HG02763 (cell line): Measurements from ENCODE around the gene SLC7A9.
"Not testable (repeated sequence)": the region's sequence is repeated elsewhere in the genome, so short reads cannot be mapped to it uniquely, and the experiment has no call there.

Experiments
- ATAC-seq: cut with Tn5 transposase; IDR thresholded peaks from one replicate; pipeline ENCODE4 v1.9.1; 2021; ENCODE audit warnings: mild to moderate bottlenecking, moderate library complexity; ENCODE audit not compliant: unreplicated experiment

The SLC7A9 gene

DNA sequence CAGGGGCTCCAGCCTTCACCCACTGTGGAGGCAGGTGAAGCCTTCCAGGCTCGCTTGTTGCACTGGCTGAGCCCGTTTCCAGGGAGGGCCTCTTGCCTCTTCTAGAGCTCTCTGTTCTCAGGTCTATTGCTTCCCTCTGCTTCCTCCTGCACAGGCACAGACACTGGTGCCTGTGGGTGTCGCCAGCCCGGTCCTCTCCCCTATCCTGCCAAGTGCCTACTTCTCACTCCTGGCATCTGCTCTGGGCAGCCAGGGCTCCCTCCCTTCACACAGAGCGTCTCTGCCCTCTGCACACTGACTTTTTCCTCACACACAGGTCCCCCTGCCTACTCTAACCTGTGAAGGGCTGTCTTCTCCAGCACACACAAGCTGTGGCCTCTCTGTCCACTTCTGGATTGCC, 60.3 kb downstream of the SLC7A9 start:
- no peak for ATAC-seq

GRCh38 chr19:32808236-32808635, 61.3 kb downstream of the SLC7A9 start:
- no peak for ATAC-seq

DNA sequence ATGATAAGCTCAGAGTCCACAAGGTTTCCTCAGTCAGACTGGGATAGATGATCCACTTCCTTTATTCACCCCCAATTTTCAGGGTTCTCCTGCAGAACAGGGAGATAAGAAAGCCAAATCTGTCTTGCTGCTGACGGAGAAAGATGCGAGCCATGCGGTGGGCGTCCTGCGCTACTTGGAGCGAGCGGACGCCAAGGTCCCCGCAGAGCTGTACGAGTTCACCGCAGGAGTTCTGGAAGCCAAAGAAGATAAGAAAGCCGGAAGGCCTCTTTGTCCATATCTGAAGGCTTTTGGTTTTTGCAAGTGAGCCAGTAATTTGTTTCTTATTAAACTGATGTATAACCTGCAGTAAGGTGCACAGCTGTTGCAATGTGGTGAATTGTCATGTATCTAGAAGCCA, 66.7 kb downstream of the SLC7A9 start:
- ATAC-seq = no peak

DNA sequence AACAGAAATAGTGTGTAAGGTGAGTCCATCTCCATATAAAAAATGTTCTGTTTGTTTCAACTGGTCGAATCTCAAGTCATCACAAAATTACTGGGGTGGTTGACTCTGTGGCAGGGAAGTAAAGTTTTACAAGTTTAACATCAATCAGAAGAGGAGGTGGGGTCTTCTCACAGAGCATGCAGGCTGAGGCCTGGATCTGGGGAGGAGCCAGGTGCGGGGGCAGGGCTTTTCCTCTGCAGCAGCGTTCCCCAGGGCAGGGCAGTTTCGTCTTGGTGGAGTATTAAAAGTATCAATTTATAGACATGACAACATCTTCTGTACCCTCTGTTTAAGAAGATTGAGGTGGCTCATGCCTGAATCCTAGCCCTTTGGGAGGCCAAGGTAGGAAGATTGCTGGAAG, 68.8 kb downstream of the SLC7A9 start:
- ATAC-seq = no peak

GRCh38 chr19:32800191-32800590, 69.4 kb downstream of the SLC7A9 start:
- no peak for ATAC-seq

- ATAC-seq = no peak
These were observed 71.4 kb downstream of the SLC7A9 start for GRCh38 chr19:32798201-32798600.

- no peak for ATAC-seq
These were observed 80.1 kb downstream of the SLC7A9 start for GRCh38 chr19:32789429-32789828.

GRCh38 chr19:32787895-32788294, 81.7 kb downstream of the SLC7A9 start:
- ATAC-seq = not testable (repeated sequence)

- not testable (repeated sequence) for ATAC-seq
These were observed 82.3 kb downstream of the SLC7A9 start for GRCh38 chr19:32787161-32787813.

- ATAC-seq = not testable (repeated sequence)
These were observed 87.5 kb downstream of the SLC7A9 start for GRCh38 chr19:32782089-32782488.

DNA sequence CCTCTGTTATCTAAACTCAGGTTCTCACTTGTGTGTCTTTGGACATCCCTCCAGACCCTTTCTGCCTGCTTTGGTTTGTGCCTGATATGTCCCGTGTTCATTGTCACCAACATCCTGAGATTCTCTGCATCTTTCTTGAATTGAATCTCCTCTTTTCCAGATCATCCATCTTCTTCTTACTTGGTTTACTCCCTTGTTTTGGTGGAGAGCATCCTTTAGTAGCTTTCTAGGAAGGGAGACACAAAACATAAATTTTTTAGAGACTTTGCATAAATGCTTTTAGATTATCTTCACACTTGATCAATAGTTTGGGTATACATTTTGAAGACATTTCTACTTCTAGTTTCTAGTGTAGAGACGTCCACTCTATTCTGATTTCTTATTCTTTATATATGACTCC, 88.3 kb downstream of the SLC7A9 start:
- no peak for ATAC-seq
